Tibial artery (tissue), 4 donors: Measurements from ENCODE around the gene SLC6A17.

Source experiments
- DNase-seq, 2 donors: peaks; one replicate each; pipeline ENCODE4 v3.0.0-alpha.2; 2019
- H3K27ac ChIP-seq, 2 donors: fragments of 200-600 bp; sonication (generic) in 1 of 2; 1 replicate in 1 of 2; 2 replicates in 1 of 2; pipeline ENCODE4 v1.5.1; 2018 to 2019; ENCODE audit warnings: mild to moderate bottlenecking in 1 of 2
- H3K27me3 ChIP-seq, 2 donors: fragments of 200-600 bp; sonication (generic) in 1 of 2; one replicate each; pipeline versions ENCODE4 v1.5.1 to v1.6.0; 2016 to 2019
- H3K36me3 ChIP-seq, 3 donors: fragments of 200-600 bp; sonication (generic) in 2 of 3; one replicate each; pipeline ENCODE4 v1.5.1; 2016 to 2019; ENCODE audit warnings: mild to moderate bottlenecking in 2 of 3
- H3K4me1 ChIP-seq, 4 donors: fragments of 200-600 bp; sonication (generic) in 2 of 4; 1 replicate in 3 of 4; 2 replicates in 1 of 4; pipeline ENCODE4 v1.5.1; 2016 to 2019
- H3K4me3 ChIP-seq, 2 donors: fragments of 200-600 bp; sonication (generic) in 1 of 2; 1 replicate in 1 of 2; 2 replicates in 1 of 2; pipeline ENCODE4 v1.5.1; 2018 to 2019; ENCODE audit warnings: mild to moderate bottlenecking in 2 of 2
- H3K9me3 ChIP-seq, 3 donors: fragments of 200-600 bp; sonication (generic) in 1 of 3; one replicate each; pipeline ENCODE4 v1.5.1; 2016 to 2019
- intact Hi-C: fragments of 100-400 bp; cut with DNase I; formaldehyde crosslinking; loops from one replicate; pipeline ENCODE4 v1.15.0; 2023; ENCODE audit warnings: low total_unique reads
- TF ChIP-seq, protein P1 (sequence below), 2 experiments: fragments of 200-600 bp in 1 of 2; fragments of 450-650 bp in 1 of 2; IDR thresholded peaks; one replicate each; pipeline ENCODE4 v1.5.1; 2017 to 2019; ENCODE audit warnings: antibody characterized with exemption in 2 of 2, mild to moderate bottlenecking in 1 of 2, moderate library complexity in 1 of 2

SLC6A17 gene

DNA sequence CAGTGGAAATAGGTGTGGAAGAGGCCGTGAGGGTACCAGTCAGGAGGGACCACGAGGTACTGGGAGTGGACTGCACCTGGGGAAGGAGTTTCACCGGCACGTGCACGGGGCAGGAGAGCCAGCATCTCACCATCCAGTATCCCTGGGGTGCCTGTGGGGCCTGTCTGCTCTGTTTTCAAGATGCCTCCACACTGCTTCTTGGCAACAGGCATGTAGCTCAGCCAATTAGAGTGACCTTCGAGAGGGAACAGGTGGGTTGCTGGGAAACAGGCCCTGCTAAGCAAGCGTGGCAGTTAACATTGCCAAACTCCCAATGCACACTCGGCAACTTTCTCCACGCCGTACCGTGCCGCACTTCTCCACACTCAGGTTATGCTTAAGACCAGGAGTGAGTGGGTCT lies 77.5 kb downstream of the SLC6A17 start:
- H3K27ac ChIP-seq: no peak overlapping the region
- intact Hi-C loops: no loop called here
- TF ChIP-seq, protein P1, sequence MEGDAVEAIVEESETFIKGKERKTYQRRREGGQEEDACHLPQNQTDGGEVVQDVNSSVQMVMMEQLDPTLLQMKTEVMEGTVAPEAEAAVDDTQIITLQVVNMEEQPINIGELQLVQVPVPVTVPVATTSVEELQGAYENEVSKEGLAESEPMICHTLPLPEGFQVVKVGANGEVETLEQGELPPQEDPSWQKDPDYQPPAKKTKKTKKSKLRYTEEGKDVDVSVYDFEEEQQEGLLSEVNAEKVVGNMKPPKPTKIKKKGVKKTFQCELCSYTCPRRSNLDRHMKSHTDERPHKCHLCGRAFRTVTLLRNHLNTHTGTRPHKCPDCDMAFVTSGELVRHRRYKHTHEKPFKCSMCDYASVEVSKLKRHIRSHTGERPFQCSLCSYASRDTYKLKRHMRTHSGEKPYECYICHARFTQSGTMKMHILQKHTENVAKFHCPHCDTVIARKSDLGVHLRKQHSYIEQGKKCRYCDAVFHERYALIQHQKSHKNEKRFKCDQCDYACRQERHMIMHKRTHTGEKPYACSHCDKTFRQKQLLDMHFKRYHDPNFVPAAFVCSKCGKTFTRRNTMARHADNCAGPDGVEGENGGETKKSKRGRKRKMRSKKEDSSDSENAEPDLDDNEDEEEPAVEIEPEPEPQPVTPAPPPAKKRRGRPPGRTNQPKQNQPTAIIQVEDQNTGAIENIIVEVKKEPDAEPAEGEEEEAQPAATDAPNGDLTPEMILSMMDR (IDR thresholded peaks at IDR 0.05): no peak

DNA sequence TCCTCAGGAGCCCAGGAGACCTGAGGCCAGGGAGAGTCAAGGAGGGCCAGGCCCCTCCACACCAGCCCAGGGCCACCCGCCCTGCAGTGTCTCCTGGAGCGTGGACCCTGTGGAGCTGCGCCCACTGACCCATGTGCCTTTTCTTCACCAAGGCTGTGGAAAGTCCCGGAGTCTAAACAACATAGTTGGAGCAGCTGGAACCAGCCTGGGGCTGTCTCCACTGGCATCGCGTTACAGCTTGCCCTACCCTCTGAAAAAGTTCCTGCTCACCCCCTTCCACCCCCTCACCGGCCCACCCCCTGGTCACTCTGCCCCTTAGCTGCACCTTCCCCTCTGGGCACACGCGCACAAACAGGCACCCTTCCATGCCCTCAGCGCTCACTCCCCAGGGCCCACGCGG lies 78.1 kb downstream of the SLC6A17 start:
- no peaks in the 10 kb centered on the region for H3K27me3 ChIP-seq
- H3K4me1 ChIP-seq: peaks cover 0 to 17% (median 0%) of the 10 kb centered on the region in 4 donors
- DNase-seq: no peak
- intact Hi-C loops: no loop called here
- no peak overlapping the region for H3K4me3 ChIP-seq
- no peak overlapping the region for H3K27ac ChIP-seq
- peaks cover 45 to 97% (median 85%) of the 10 kb centered on the region in 3 donors for H3K36me3 ChIP-seq
- TF ChIP-seq, protein P1 (IDR thresholded peaks at IDR 0.05): no peak
- peaks cover 0 to 8% (median 0%) of the 10 kb centered on the region in 3 donors for H3K9me3 ChIP-seq

More for the DNA sequence above, 77.5 kb downstream of the SLC6A17 start:
- H3K4me3 ChIP-seq: no peak overlapping the region
- H3K27me3 ChIP-seq: no peaks in the 10 kb centered on the region
- H3K36me3 ChIP-seq: peaks cover 41 to 97% (median 85%) of the 10 kb centered on the region in 3 donors
- no peak for DNase-seq
- peaks cover 0 to 5% (median 0%) of the 10 kb centered on the region in 3 donors for H3K9me3 ChIP-seq
- H3K4me1 ChIP-seq: peaks cover 0 to 17% (median 0%) of the 10 kb centered on the region in 4 donors

DNA sequence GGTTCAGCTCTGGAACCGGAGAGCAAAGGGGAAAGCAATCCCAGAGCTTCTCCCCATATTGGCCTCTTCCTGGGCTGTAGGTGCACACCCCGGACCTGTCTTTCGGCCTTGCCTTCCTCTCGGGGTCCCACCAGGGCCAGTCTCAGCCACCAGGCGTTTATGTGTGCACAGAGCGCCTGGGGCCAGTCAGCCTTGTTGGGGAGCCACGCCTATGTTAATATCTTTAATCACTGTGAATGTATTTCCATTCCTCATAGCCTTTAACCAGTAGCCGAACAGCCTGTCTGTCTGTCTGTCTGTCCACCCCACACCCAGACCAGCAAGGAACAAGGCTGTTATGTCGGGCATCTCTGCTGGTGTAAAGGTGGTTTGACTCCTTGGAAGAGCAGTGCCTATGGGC lies 78.6 kb downstream of the SLC6A17 start:
- peaks cover 40 to 94% (median 85%) of the 10 kb centered on the region in 3 donors for H3K36me3 ChIP-seq
- no peak overlapping the region for H3K4me3 ChIP-seq
- peaks cover 0 to 17% (median 0%) of the 10 kb centered on the region in 4 donors for H3K4me1 ChIP-seq
- H3K27ac ChIP-seq: no peak overlapping the region
- DNase-seq: no peak
- TF ChIP-seq, protein P1 (IDR thresholded peaks at IDR 0.05): no peak
- intact Hi-C loops: no loop called here
- H3K27me3 ChIP-seq: no peaks in the 10 kb centered on the region
- H3K9me3 ChIP-seq: peaks cover 0 to 8% (median 0%) of the 10 kb centered on the region in 3 donors

DNA sequence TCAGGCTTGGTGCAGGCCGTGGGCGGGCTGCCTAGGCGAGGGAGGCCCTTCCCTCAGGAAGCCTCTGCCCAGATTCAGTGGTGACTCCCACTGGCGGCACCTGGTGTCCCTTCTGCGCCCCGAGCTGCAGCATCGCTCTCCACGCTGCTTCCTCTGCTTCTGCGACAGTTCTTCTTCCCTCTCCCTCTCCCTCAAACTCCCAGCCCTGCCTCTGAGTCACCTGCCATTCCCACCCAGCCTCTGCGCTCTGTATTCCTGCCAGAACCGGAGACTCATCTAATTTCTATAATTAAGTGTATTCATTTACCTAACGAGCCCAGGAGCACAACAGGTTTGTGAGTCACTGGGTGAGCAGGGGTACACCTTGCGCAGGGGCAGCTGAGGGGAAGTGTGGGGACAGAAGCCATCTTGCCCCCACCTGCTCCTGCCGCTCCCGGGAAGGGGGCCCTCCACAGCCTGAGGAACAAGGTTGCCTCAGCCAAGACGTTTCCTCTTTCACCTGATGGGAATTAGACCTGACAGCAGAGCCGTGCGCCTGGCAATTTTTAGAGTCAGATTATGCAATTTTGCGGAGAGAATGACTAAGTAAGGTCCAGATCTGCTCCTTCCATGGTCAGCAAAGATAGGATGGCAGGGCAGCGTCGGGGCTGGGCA lies 79.2 kb downstream of the SLC6A17 start:
- Histone ChIP-seq H3K4me3 (no peak overlapping the region), H3K27ac (no peak overlapping the region), H3K27me3 (no peaks in the 10 kb centered on the region), H3K36me3 (peaks cover 40 to 94% (median 85%) of the 10 kb centered on the region in 3 donors), H3K9me3 (peaks cover 0 to 8% (median 0%) of the 10 kb centered on the region in 3 donors), H3K4me1 (peaks cover 0 to 17% (median 0%) of the 10 kb centered on the region in 4 donors)
- no peak for DNase-seq
- intact Hi-C loops: no loop called here
- TF ChIP-seq, protein P1 (IDR thresholded peaks at IDR 0.05): no peak

DNA sequence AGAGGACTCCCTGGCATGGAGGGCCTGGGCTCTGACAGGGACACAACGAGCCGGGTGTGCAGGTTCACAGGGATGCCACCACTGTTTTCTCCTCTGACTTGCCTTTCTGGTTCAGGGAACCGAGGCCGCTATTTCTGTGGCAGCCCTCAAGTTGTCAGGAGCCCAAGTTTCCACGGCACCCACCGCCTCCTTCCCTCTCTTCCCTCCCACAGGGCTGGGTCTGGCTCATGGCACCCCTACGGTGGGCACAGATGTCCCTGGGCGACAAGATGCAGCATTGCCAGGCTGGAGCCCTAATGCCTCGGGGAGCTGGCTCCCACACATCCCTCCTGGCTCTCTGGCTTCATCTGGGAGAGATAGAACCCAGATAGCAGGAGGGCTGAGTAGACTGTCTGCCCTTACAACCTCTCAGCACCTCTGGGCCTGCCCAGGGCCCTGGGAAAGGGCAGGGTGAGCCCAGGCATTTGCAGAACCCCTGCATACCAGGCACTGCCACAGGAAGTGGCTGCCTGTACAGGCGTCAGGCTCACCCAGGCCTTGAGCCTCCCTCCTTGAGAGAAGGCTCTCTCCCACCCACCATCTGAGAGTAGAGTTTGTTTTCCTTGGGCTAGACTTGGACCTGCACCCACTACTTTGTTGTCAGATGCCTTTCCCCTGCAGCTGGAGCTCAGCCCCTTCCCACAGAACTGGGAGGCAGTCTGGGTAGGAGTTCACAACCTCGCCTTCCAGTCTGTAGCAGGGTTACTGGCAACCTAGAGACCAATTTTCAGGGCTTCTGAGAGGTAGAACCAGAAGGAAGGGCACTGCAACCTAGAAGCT lies 80.3 kb downstream of the SLC6A17 start:
- H3K27me3 ChIP-seq: no peaks in the 10 kb centered on the region
- no peak overlapping the region for H3K27ac ChIP-seq
- H3K36me3 ChIP-seq: peaks cover 40 to 93% (median 84%) of the 10 kb centered on the region in 3 donors
- H3K4me3 ChIP-seq: no peak overlapping the region
- intact Hi-C loops: no loop called here
- peaks cover 0 to 8% (median 0%) of the 10 kb centered on the region in 3 donors for H3K9me3 ChIP-seq
- no peak for DNase-seq
- peaks cover 0 to 19% (median 0%) of the 10 kb centered on the region in 4 donors for H3K4me1 ChIP-seq
- TF ChIP-seq, protein P1 (IDR thresholded peaks at IDR 0.05): no peak
